T-helper 2 cell treated with Interferon-gamma antibody and Interleukin-4, amounts not matched to agents 5 μg/mL and 100 μg/mL, for 36 hours (primary cell): ENCODE measurements around the gene SCN8A.

Experiments
- DNase-seq: peaks from one replicate; pipeline ENCODE4 v3.0.0; 2021; ENCODE audit warnings: low spot score
- H3K27ac Mint-ChIP-seq: one replicate; pipeline ENCODE4 v1.8.0; 2021; ENCODE audit warnings: mild to moderate bottlenecking, mixed read lengths
- H3K27me3 Mint-ChIP-seq: one replicate; pipeline ENCODE4 v1.8.0; 2021; ENCODE audit warnings: low read depth, mixed read lengths
- H3K36me3 Mint-ChIP-seq: one replicate; pipeline ENCODE4 v1.8.0; 2021; ENCODE audit warnings: low read depth, mixed read lengths
- H3K4me1 Mint-ChIP-seq: one replicate; pipeline ENCODE4 v1.8.0; 2021; ENCODE audit warnings: low read depth, mixed read lengths
- H3K4me3 Mint-ChIP-seq: one replicate; pipeline ENCODE4 v1.8.0; 2022; ENCODE audit warnings: mild to moderate bottlenecking, moderate library complexity, mixed read lengths
- H3K9me3 Mint-ChIP-seq: one replicate; pipeline ENCODE4 v1.8.0; 2021; ENCODE audit warnings: mixed read lengths

SCN8A gene

DNA sequence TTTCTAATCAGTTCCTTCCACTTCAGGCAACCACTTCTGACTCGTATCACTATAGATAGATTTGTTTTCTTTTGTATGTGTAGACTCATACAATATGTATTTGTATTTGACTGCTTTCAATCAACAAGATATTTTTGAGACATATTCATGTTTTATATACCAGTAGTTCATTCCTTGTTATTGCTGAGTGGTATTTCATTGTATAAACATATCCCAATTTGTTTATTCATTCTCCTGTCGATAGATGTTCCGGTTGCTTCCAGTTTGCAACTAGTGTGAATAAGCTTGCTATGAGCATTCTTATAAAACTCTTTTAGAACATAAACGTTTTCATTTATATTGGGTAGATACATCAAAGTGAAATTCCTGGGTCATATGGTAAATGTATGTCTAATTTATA is 138.3 kb downstream of the SCN8A start:
- Mint-ChIP-seq H3K4me1 (no peaks in the 10 kb centered on the region), H3K9me3 (peaks cover 3% of the 10 kb centered on the region), H3K36me3 (no peaks in the 10 kb centered on the region), H3K4me3 (no peak overlapping the region), H3K27me3 (peaks cover 26% of the 10 kb centered on the region), H3K27ac (no peak overlapping the region)
- DNase-seq = no peak

DNA sequence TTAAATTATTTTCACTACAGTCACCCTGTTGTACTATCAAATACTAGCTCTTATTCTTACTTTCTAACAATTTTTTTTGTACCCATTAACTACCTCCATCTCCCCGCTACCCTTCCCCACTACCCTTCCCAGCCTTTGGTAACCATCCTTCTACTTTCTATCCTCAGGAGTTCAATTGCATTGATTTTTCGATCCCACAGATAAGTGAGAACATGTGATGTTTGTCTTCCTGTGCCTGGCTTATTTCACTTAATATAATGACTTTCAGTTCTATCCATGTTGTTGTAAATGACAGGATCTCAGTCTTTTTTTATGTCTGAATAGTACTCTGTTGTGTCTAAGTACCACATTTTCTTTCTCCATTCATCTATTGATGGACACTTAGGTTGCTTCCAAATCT is 139.7 kb downstream of the SCN8A start:
- H3K27ac Mint-ChIP-seq = no peak overlapping the region
- peaks cover 24% of the 10 kb centered on the region for H3K27me3 Mint-ChIP-seq
- no peak overlapping the region for H3K4me3 Mint-ChIP-seq
- no peak for DNase-seq
- H3K9me3 Mint-ChIP-seq = peaks cover 3% of the 10 kb centered on the region
- no peaks in the 10 kb centered on the region for H3K4me1 Mint-ChIP-seq
- no peaks in the 10 kb centered on the region for H3K36me3 Mint-ChIP-seq

DNA sequence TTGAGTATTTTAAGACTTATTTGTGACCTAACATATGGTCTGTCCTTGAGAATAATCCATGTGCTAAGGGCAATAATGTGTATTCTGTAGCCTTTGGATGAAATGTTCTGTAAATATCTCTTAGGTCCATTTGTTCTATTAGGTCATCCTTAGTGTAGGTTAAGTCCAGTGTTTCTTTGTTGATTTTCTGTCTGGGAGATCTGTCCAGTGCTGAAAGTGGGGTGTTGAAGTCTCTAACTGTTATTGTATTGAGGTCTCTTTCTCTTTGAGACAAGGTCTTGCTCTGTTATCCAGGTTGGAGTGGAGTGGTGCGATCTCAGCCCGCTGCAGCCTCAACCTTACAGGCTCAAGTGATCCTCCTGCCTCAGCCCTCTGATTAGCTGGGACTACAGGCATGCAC is 149.5 kb downstream of the SCN8A start:
- Mint-ChIP-seq H3K9me3 (peaks cover 4% of the 10 kb centered on the region), H3K36me3 (no peaks in the 10 kb centered on the region)

DNA sequence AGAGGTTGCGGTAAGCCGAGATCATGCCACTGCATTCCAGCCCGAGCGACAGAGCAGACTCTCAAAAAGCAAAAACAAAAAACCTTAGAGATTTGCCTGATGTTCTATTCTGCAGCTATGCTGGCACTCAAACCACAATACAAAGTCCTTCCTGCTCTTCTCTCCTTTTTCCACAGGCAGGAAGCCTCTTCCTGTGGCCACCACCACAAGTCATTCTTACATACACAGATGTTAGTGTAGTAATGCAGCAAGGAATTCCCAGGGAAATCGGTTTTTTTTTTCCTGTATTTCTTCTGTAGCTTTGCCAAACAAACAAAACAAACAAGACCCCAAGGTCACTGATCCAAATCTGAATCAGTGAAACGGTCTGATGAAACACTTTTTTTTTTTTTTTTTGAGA is 153.2 kb downstream of the SCN8A start:
- Mint-ChIP-seq H3K36me3 (no peaks in the 10 kb centered on the region), H3K27ac (no peak overlapping the region), H3K27me3 (peaks cover 12% of the 10 kb centered on the region), H3K4me1 (no peaks in the 10 kb centered on the region), H3K9me3 (peaks cover 4% of the 10 kb centered on the region), H3K4me3 (no peak overlapping the region)
- DNase-seq = no peak

More for the DNA sequence above, 149.5 kb downstream of the SCN8A start:
- H3K4me3 Mint-ChIP-seq = no peak overlapping the region
- H3K27me3 Mint-ChIP-seq = peaks cover 12% of the 10 kb centered on the region
- no peaks in the 10 kb centered on the region for H3K4me1 Mint-ChIP-seq
- DNase-seq = no peak
- no peak overlapping the region for H3K27ac Mint-ChIP-seq

DNA sequence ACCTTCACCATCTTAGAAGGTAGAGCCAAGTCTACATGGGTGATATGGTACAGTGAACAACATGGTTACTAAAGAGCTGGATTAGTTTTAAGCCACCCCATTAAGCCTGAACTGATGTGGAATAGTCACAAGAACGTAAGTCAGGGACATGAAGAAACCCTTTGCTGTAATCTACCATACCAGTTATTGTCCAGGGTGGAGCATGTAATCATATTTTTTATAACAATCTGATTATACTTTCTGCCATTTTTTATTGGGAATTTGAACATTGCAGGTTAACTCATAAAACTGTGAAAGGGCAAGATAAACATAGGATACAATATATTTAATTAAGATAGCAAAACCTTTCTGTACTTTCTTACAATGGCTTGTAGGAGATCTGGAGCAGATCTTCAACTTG is 153.9 kb downstream of the SCN8A start:
- peaks cover 4% of the 10 kb centered on the region for H3K9me3 Mint-ChIP-seq
- H3K27me3 Mint-ChIP-seq = peaks cover 13% of the 10 kb centered on the region
- DNase-seq = no peak
- H3K27ac Mint-ChIP-seq = no peak overlapping the region
- H3K4me1 Mint-ChIP-seq = no peaks in the 10 kb centered on the region
- H3K4me3 Mint-ChIP-seq = no peak overlapping the region
- no peaks in the 10 kb centered on the region for H3K36me3 Mint-ChIP-seq

DNA sequence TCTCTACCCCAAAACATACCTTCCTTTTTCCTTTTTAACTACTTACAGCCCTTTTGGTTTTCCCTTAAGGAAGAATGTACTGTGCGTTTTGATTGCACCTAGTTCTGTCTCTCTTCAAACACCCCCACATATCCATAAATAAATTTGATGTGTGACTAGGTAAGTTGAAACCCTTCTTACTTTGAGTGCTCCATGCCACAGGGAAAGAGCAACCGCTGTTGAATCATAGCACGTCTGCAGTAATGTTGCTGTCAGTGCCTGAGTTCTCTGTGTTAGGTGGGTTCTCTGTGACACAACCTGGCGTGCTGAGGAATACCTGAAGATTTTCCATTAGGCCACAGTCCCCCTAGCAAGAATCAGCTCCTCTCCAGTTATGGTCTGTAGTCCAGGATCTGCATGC is 155.4 kb downstream of the SCN8A start:
- Mint-ChIP-seq H3K4me3 (no peak overlapping the region), H3K27ac (no peak overlapping the region), H3K27me3 (peaks cover 16% of the 10 kb centered on the region), H3K9me3 (peaks cover 4% of the 10 kb centered on the region), H3K4me1 (no peaks in the 10 kb centered on the region), H3K36me3 (no peaks in the 10 kb centered on the region)
- DNase-seq = no peak

DNA sequence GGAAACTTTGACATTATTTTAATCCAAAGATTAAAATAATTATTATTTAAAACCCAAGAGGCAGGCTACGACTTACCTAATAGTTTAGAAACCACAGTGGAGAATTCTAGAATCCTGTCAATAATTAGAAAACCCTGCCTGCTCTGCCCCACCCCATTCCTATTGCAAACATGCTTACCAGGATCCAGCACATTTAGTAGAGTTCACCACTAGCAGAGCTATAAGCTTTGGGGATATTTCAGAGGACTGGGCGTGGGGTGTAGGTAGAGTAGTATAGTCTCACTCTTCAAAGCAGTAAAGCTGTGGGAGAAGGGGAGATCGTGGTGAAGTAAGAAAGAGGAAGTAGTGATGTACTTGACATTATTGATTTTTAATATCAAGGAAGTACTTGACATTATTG is 157.2 kb downstream of the SCN8A start:
- H3K9me3 Mint-ChIP-seq = no peaks in the 10 kb centered on the region
- no peak overlapping the region for H3K4me3 Mint-ChIP-seq

DNA sequence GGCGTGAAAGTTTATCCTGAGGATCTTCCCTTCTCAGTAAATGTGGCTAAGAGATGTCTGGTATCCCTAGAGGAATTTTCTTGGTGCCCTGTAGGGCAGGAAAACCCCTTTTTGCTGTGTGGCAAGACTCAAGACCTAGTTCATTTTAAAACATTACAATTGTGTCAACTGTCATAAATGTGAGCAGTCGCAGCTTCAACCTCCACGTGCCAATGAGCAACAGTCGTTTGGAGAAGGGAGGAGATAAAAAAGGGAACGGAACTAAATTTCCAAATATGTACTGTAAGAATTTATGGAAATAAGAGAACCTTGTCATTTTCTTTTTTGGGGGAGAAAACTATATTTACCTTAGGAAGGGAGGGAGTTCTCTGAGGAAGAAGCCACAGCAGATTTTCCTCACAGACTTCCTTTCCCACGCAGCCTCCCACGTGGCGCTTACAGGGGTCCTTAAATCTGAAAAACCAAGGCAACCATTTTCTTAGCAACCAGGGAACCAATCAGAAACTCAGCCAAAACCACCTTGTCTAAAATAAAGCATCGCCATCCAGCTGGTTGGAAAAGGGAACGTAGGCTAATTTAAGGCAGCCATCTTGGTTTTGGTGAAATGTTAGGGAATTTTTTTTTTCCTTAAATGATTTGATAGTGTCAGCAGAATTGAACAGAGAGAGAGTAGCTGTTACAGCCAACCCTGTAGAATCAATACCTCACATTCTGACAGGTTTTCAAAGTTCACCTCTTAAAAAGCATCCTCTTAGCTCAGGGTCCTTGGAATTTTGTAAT is 158.4 kb downstream of the SCN8A start:
- Mint-ChIP-seq H3K4me1 (no peaks in the 10 kb centered on the region), H3K27ac (no peak overlapping the region), H3K27me3 (peaks cover 15% of the 10 kb centered on the region), H3K36me3 (no peaks in the 10 kb centered on the region), H3K4me3 (no peak overlapping the region), H3K9me3 (no peaks in the 10 kb centered on the region)
- DNase-seq = no peak

More for the DNA sequence above, 157.2 kb downstream of the SCN8A start:
- no peak for DNase-seq
- H3K27ac Mint-ChIP-seq = no peak overlapping the region
- no peaks in the 10 kb centered on the region for H3K4me1 Mint-ChIP-seq
- H3K36me3 Mint-ChIP-seq = no peaks in the 10 kb centered on the region
- H3K27me3 Mint-ChIP-seq = peaks cover 15% of the 10 kb centered on the region

DNA sequence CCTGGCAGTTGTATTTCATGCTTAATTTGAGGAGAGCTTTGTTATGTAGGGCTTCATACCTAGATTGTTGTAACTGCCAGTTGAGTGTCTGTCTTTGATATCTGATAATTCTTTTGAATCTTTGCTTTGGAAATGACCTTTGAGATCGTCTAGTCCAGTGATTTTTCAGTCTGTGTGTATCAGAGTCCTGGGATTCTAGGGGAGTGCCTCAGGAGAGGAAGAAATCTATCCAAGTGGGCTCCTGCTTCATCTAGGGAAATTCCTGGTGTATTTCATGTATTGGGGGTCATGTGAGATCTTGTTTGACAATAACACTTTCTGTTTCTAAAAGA is 158.9 kb downstream of the SCN8A start:
- Mint-ChIP-seq H3K9me3 (no peaks in the 10 kb centered on the region), H3K36me3 (no peaks in the 10 kb centered on the region), H3K4me1 (no peaks in the 10 kb centered on the region), H3K4me3 (no peak overlapping the region), H3K27me3 (peaks cover 17% of the 10 kb centered on the region), H3K27ac (no peak overlapping the region)
- no peak for DNase-seq

DNA sequence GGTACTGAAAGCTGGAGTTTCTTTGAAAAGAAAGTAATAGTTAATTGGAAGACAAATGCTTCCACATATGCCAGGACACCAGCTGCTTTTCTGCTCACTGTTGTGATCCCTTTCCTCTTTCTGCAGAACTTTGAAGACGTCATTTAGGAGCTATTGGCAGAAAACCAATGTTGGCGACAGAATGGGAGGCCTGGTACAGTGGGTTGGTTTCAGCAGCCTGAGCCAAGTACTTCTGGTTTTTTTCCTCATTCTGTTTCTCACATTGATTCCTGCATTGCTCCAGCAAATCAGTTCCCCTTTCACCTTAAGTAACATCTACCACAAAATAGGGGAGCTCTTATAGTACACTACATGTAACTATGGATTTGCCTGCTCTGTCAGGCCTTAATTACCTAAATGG is 160.6 kb downstream of the SCN8A start:
- Mint-ChIP-seq H3K27me3 (peaks cover 17% of the 10 kb centered on the region), H3K36me3 (no peaks in the 10 kb centered on the region), H3K27ac (no peak overlapping the region), H3K4me3 (no peak overlapping the region), H3K4me1 (no peaks in the 10 kb centered on the region), H3K9me3 (no peaks in the 10 kb centered on the region)
- DNase-seq = no peak

DNA sequence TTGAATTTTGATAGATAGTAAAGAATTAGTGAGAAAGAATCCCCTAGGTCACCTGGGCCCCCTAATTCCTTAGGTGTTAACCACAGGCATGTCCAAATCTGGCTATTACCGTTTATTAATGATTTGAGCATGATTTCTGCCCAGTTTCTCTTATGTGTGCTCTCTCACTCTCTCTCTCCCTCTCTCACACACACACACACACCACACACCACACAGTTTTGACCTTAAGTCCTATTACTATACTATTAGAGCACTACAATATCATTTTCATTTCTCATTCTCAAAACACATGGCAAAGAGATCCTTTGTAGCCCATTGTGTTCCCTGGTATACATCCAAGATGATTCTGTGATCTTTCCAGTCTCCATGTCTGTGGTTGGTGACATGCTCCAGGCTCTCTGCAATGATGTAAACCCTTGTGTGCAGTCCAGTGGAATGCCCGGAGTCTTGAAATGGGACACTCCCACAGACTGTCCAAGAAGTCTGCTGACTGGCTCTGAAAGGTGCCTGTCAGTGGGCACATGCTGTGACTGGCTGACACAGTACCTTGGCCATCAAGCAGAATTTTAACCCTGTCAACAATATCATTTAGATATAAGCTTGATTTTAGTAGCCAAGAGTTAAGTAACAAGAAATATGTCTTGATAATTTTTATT is 161.3 kb downstream of the SCN8A start:
- no peak overlapping the region for H3K4me3 Mint-ChIP-seq
- H3K27me3 Mint-ChIP-seq = peaks cover 17% of the 10 kb centered on the region
- no peak overlapping the region for H3K27ac Mint-ChIP-seq
- no peaks in the 10 kb centered on the region for H3K4me1 Mint-ChIP-seq
- DNase-seq = no peak
- H3K36me3 Mint-ChIP-seq = no peaks in the 10 kb centered on the region
- H3K9me3 Mint-ChIP-seq = no peaks in the 10 kb centered on the region

DNA sequence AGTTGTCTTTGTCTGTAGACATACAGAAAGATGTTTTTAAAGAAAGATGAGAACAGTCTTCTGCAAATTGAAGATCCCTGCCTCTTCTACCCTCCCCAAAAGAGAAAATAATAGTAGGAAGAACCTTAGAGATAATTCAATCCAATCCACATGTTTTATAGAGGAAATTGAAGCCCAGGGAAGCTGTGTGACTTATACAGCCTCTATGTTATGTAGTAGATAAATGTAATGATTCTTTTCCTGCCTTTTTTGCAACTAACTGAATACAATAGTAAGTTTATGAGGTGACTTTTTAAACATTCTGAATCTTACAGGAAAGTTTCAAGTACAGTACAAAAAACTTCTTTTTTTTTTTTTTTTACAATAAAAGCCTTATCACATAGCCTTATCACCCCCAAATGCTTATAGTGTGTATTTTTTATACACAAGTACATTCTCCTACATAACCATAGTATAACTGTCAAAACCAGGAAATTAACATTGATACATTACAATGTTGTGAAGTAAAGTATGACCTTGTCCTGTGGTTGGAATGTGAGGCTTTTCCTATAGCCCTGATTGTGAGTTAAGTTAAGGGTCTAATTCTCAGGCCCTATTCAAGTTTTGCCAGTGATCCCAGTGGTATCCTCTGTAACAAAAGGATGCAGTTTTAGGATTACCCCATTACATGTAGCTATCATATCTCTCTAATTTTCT is 163.1 kb downstream of the SCN8A start:
- no peak overlapping the region for H3K27ac Mint-ChIP-seq
- no peak overlapping the region for H3K4me3 Mint-ChIP-seq
- no peaks in the 10 kb centered on the region for H3K36me3 Mint-ChIP-seq
- no peaks in the 10 kb centered on the region for H3K9me3 Mint-ChIP-seq
- H3K27me3 Mint-ChIP-seq = peaks cover 17% of the 10 kb centered on the region
- H3K4me1 Mint-ChIP-seq = no peaks in the 10 kb centered on the region
- no peak for DNase-seq

DNA sequence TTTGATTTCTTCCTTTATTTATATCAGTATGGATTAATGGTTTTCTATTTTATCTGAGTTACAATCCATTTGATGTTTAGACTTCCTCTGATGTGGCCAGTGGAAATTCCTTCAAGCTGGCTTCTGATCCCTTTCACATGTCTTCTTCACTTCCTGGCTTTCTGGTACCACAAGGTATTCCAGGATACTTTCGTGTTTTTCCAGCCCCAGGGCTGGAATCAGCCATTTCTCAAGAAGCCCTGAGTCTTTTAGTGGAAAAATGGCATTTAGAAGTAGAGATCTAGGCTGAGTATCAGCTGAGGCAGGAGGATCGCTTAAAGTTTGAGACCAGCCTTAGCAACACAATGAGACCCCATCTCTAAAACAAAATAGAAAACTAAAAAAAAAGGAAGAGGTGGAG is 164.2 kb downstream of the SCN8A start:
- Mint-ChIP-seq H3K4me1 (no peaks in the 10 kb centered on the region), H3K36me3 (no peaks in the 10 kb centered on the region), H3K4me3 (no peak overlapping the region), H3K9me3 (no peaks in the 10 kb centered on the region), H3K27ac (no peak overlapping the region), H3K27me3 (peaks cover 13% of the 10 kb centered on the region)
- DNase-seq = no peak

DNA sequence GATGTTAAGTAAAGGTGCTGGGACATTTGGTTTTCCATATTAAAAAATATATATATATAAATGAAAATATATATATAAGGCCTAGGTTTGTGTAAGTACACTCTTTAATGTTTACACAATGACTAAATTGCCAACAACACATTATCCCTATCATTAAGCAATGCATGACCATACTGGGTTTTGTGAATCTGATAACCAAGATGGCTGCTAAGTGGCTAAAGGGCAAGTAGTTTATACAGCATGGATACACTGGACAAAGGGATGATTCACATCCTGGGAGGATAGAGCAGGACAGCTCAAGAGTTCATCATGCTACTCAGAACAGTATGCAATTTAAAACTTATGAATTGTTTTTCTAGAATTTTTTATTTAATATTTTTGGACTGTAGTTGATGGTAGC is 168.1 kb downstream of the SCN8A start:
- Mint-ChIP-seq H3K4me3 (no peak overlapping the region), H3K27ac (no peak overlapping the region), H3K27me3 (peaks cover 4% of the 10 kb centered on the region), H3K4me1 (no peaks in the 10 kb centered on the region), H3K9me3 (no peaks in the 10 kb centered on the region), H3K36me3 (no peaks in the 10 kb centered on the region)
- no peak for DNase-seq
